NK-92 (cell line): ENCODE results near the gene MOCS2.
A peak's percentile ranks its signal among the peaks of the same experiment; 100 is the strongest.

ENCODE experiments used
- DNase-seq: peaks from one replicate; lab custom pipeline; 2025; ENCODE audit not compliant: unreplicated experiment; lab: John Stamatoyannopoulos, UW

Gene MOCS2

GRCh38 chr5:53095931-53096525 is 13.5 kb downstream of the MOCS2 start:
- peak; percentile 26 for DNase-seq

- no peak for DNase-seq
These were observed 14.3 kb downstream of the MOCS2 start for GRCh38 chr5:53095217-53095616.

- no peak for DNase-seq
These were observed 17.3 kb downstream of the MOCS2 start for GRCh38 chr5:53092242-53092641.

- DNase-seq, result no peak
These were observed 18.3 kb downstream of the MOCS2 start for GRCh38 chr5:53091289-53091688.

GRCh38 chr5:53090229-53090628 is 19.3 kb downstream of the MOCS2 start:
- DNase-seq, result no peak

GRCh38 chr5:53089481-53089991 is 20.0 kb downstream of the MOCS2 start:
- DNase-seq, result no peak

GRCh38 chr5:53087621-53088121 is 21.9 kb downstream of the MOCS2 start:
- no peak for DNase-seq

GRCh38 chr5:53087171-53087570 is 22.4 kb downstream of the MOCS2 start:
- no peak for DNase-seq

GRCh38 chr5:53084546-53085255 is 24.9 kb downstream of the MOCS2 start:
- no peak for DNase-seq

- no peak for DNase-seq
These were observed 25.6 kb downstream of the MOCS2 start for GRCh38 chr5:53083927-53084326.

GRCh38 chr5:53080271-53080670 is 29.3 kb downstream of the MOCS2 start:
- no peak for DNase-seq

- DNase-seq, result no peak
These were observed 33.5 kb downstream of the MOCS2 start for GRCh38 chr5:53076014-53076583.

GRCh38 chr5:53073348-53073747 is 36.2 kb downstream of the MOCS2 start:
- DNase-seq, result no peak

- no peak for DNase-seq
These were observed 37.8 kb downstream of the MOCS2 start for GRCh38 chr5:53071738-53072137.

GRCh38 chr5:53071298-53071697 is 38.3 kb downstream of the MOCS2 start:
- DNase-seq, result no peak

GRCh38 chr5:53069626-53070025 is 39.9 kb downstream of the MOCS2 start:
- no peak for DNase-seq

- DNase-seq, result no peak
These were observed 41.2 kb downstream of the MOCS2 start for GRCh38 chr5:53068291-53068836.

GRCh38 chr5:53067641-53068040 is 41.9 kb downstream of the MOCS2 start:
- DNase-seq, result no peak

GRCh38 chr5:53066088-53066487 is 43.5 kb downstream of the MOCS2 start:
- DNase-seq, result no peak

GRCh38 chr5:53063791-53064190 is 45.8 kb downstream of the MOCS2 start:
- DNase-seq, result no peak

- no peak for DNase-seq
These were observed 46.4 kb downstream of the MOCS2 start for GRCh38 chr5:53063176-53063575.

- no peak for DNase-seq
These were observed 50.3 kb downstream of the MOCS2 start for GRCh38 chr5:53059281-53059680.
